Neural cell (in vitro differentiated cells): ENCODE measurements around the gene TSPAN9. TPM values are rescaled to one million over a fixed set of nuclear protein-coding genes. Genes with fewer than 3 reads are reported as not detected.

Experiments used
- H2AFZ ChIP-seq: fragments of 200-600, 300-800 bp; sonication (generic), shearing (Covaris generic); 2 replicates; pipeline ENCODE4 v1.6.0; 2014; ENCODE audit warnings: low read depth, mild to moderate bottlenecking, antibody characterized with exemption, low read length, moderate library complexity
- H3F3A ChIP-seq: fragments of 200-600 bp; shearing (Covaris generic); 2 replicates; pipeline ENCODE4 v1.6.1; 2016; ENCODE audit warnings: mild to moderate bottlenecking, moderate library complexity, mixed read lengths, antibody characterized with exemption, low read length; ENCODE audit not compliant: insufficient read depth, poor library complexity, severe bottlenecking
- H3K27ac ChIP-seq: fragments of 200-600, 300-800 bp; sonication (generic), shearing (Covaris generic); 2 replicates; pipeline ENCODE4 v1.5.1; 2014; ENCODE audit warnings: mild to moderate bottlenecking, low read length, moderate library complexity
- H3K27me3 ChIP-seq: fragments of 300-800, 200-600 bp; sonication (generic), shearing (Covaris generic); 2 replicates; pipeline ENCODE4 v1.6.0; 2014; ENCODE audit warnings: mild to moderate bottlenecking, low read depth, low read length, moderate library complexity; ENCODE audit not compliant: insufficient read depth
- H3K36me3 ChIP-seq: fragments of 300-800, 200-600 bp; sonication (generic), shearing (Covaris generic); 2 replicates; pipeline ENCODE4 v1.5.1; 2014; ENCODE audit warnings: mild to moderate bottlenecking, antibody characterized with exemption, low read length, moderate library complexity; ENCODE audit not compliant: insufficient read depth
- H3K4me2 ChIP-seq: fragments of 300-800, 200-600 bp; sonication (generic), shearing (Covaris generic); 2 replicates; pipeline ENCODE4 v1.6.0; 2014; ENCODE audit warnings: mild to moderate bottlenecking, low read length
- H3K4me3 ChIP-seq: fragments of 300-800, 200-600 bp; sonication (generic), shearing (Covaris generic); 2 replicates; pipeline ENCODE4 v1.5.1; 2014; ENCODE audit warnings: mild to moderate bottlenecking, low read length, moderate library complexity
- H3K79me2 ChIP-seq: fragments of 200-600 bp; shearing (Covaris generic); replicated peaks from 2 replicates; pipeline ENCODE4 v1.6.0; 2014; ENCODE audit warnings: mild to moderate bottlenecking, low read length, moderate library complexity; ENCODE audit not compliant: insufficient read depth
- H3K9ac ChIP-seq: fragments of 300-800, 200-600 bp; sonication (generic), shearing (Covaris generic); 2 replicates; pipeline ENCODE4 v1.6.1; 2016; ENCODE audit warnings: mild to moderate bottlenecking, low read length, mixed read lengths
- H3K9me2 ChIP-seq: fragments of 200-600 bp; shearing (Covaris generic); 2 replicates; pipeline ENCODE4 v1.6.1; 2016; ENCODE audit warnings: mild to moderate bottlenecking, low read length, mixed read lengths; ENCODE audit not compliant: insufficient read depth
- H3K9me3 ChIP-seq: fragments of 200-600, 300-800 bp; sonication (generic), shearing (Covaris generic); 2 replicates; pipeline ENCODE4 v1.6.1; 2016; ENCODE audit warnings: mild to moderate bottlenecking, mixed run types, low read length, moderate library complexity, mixed read lengths
- H4K20me1 ChIP-seq: fragments of 200-600 bp; shearing (Covaris generic); 2 replicates; pipeline ENCODE4 v1.6.1; 2016; ENCODE audit warnings: mild to moderate bottlenecking, mixed run types; ENCODE audit not compliant: insufficient read depth
- EP300 ChIP-seq: fragments of 450-650 bp; conservative IDR thresholded peaks from 2 replicates; pipeline ENCODE4 v1.6.1; 2014; ENCODE audit warnings: antibody characterized with exemption, mild to moderate bottlenecking, moderate library complexity; ENCODE audit not compliant: poor library complexity, severe bottlenecking
- EZH2 ChIP-seq: fragments of 200-600, 300-800 bp; shearing (Covaris generic), sonication (generic); IDR thresholded peaks from 2 replicates; pipeline ENCODE4 v1.6.1; 2014; ENCODE audit warnings: antibody characterized with exemption, low read length, borderline replicate concordance, mild to moderate bottlenecking; ENCODE audit not compliant: insufficient read depth, poor library complexity, severe bottlenecking
- MXI1 ChIP-seq: fragments of 450-650 bp; conservative IDR thresholded peaks from 2 replicates; pipeline ENCODE4 v1.6.1; 2014; ENCODE audit warnings: antibody characterized with exemption, mild to moderate bottlenecking; ENCODE audit not compliant: poor library complexity, severe bottlenecking
- POLR2AphosphoS5 ChIP-seq: IDR thresholded peaks from 2 replicates; pipeline ENCODE4 v1.6.1; 2012
- RAD21 ChIP-seq: fragments of 450-650 bp; conservative IDR thresholded peaks from 2 replicates; pipeline ENCODE4 v1.6.1; 2014; ENCODE audit warnings: antibody characterized with exemption, mild to moderate bottlenecking, moderate library complexity
- REST ChIP-seq: IDR thresholded peaks from 2 replicates; pipeline ENCODE4 v1.6.1; 2012; ENCODE audit warnings: borderline replicate concordance
- SMC3 ChIP-seq: fragments of 450-650 bp; conservative IDR thresholded peaks from 2 replicates; pipeline ENCODE4 v1.6.1; 2014; ENCODE audit warnings: antibody characterized with exemption, mild to moderate bottlenecking, moderate library complexity; ENCODE audit not compliant: poor library complexity
- TAF1 ChIP-seq: IDR thresholded peaks from 2 replicates; pipeline ENCODE4 v1.6.1; 2012; ENCODE audit warnings: low read depth
- polyA plus RNA-seq: library from polyadenylated mRNA; depleted of rRNA; stranded (reverse); fragments of >200 nt; gene quantifications from 2 replicates; pipeline ENCODE4 v1.2.3, GENCODE V29; 2014
- TF ChIP-seq, protein P1 (sequence below): fragments of 450-650 bp; IDR thresholded peaks from 2 replicates; pipeline ENCODE4 v1.5.1; 2014; ENCODE audit warnings: antibody characterized with exemption, mild to moderate bottlenecking, moderate library complexity; ENCODE audit not compliant: poor library complexity, severe bottlenecking

TSPAN9 gene
- polyA plus RNA-seq, 1 donor from 2014 or later: 11.9 TPM

GRCh38 chr12:3323002-3323685 lies 246.0 kb downstream of the TSPAN9 start:
- H3K27ac ChIP-seq: no peak overlapping the region
- H3K9ac ChIP-seq: no peak overlapping the region
- H3F3A ChIP-seq: no peaks in the 10 kb centered on the region
- H3K79me2 ChIP-seq: no peaks in the 10 kb centered on the region
- H3K27me3 ChIP-seq: no peaks in the 10 kb centered on the region
- TF ChIP-seq REST (no peak), SMC3 (no peak), MXI1 (no peak), EP300 (no peak), TAF1 (no peak), RAD21 (no peak), EZH2 (no peak), POLR2AphosphoS5 (no peak)
- TF ChIP-seq, protein P1, sequence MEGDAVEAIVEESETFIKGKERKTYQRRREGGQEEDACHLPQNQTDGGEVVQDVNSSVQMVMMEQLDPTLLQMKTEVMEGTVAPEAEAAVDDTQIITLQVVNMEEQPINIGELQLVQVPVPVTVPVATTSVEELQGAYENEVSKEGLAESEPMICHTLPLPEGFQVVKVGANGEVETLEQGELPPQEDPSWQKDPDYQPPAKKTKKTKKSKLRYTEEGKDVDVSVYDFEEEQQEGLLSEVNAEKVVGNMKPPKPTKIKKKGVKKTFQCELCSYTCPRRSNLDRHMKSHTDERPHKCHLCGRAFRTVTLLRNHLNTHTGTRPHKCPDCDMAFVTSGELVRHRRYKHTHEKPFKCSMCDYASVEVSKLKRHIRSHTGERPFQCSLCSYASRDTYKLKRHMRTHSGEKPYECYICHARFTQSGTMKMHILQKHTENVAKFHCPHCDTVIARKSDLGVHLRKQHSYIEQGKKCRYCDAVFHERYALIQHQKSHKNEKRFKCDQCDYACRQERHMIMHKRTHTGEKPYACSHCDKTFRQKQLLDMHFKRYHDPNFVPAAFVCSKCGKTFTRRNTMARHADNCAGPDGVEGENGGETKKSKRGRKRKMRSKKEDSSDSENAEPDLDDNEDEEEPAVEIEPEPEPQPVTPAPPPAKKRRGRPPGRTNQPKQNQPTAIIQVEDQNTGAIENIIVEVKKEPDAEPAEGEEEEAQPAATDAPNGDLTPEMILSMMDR: no peak
- no peaks in the 10 kb centered on the region for H3K9me2 ChIP-seq
- no peak overlapping the region for H3K4me2 ChIP-seq
- no peak overlapping the region for H3K4me3 ChIP-seq
- no peak overlapping the region for H2AFZ ChIP-seq
- H3K9me3 ChIP-seq: no peaks in the 10 kb centered on the region
- no peaks in the 10 kb centered on the region for H4K20me1 ChIP-seq
- no peaks in the 10 kb centered on the region for H3K36me3 ChIP-seq

GRCh38 chr12:3325736-3326135 lies 248.6 kb downstream of the TSPAN9 start:
- no peaks in the 10 kb centered on the region for H3K27me3 ChIP-seq
- H4K20me1 ChIP-seq: no peaks in the 10 kb centered on the region
- H3K9ac ChIP-seq: no peak overlapping the region
- no peaks in the 10 kb centered on the region for H3K9me3 ChIP-seq
- no peak overlapping the region for H3K4me3 ChIP-seq
- no peaks in the 10 kb centered on the region for H3F3A ChIP-seq
- no peak overlapping the region for H3K27ac ChIP-seq
- no peaks in the 10 kb centered on the region for H3K36me3 ChIP-seq
- H3K9me2 ChIP-seq: no peaks in the 10 kb centered on the region
- H3K79me2 ChIP-seq: no peaks in the 10 kb centered on the region
- no peak overlapping the region for H3K4me2 ChIP-seq
- TF ChIP-seq TAF1 (no peak), EP300 (no peak), MXI1 (no peak), SMC3 (no peak), REST (no peak), EZH2 (no peak), POLR2AphosphoS5 (no peak), RAD21 (no peak)
- TF ChIP-seq, protein P1: no peak
- H2AFZ ChIP-seq: no peak overlapping the region
